NCI-H226 (cell line): ENCODE results near the gene KRTAP22-1.
A peak's percentile ranks its signal among the peaks of the same experiment; 100 is the strongest.

Source experiments
- DNase-seq: peaks from one replicate; pipeline ENCODE4 v3.0.0-alpha.2; 2015

KRTAP22-1 gene

GRCh38 chr21:30600787-30601186 is at the start of gene KRTAP22-1:
KRTAP22-1 (plus strand) TSS chr21:30601087.
- DNase-seq: no peak

- no peak for DNase-seq
Measured at GRCh38 chr21:30552782-30553181, 48.1 kb upstream of the KRTAP22-1 start.

GRCh38 chr21:30555095-30555494 is 45.8 kb upstream of the KRTAP22-1 start:
- DNase-seq: no peak

GRCh38 chr21:30561264-30561895 is 39.5 kb upstream of the KRTAP22-1 start, which contains the start of gene KRTAP19-7:
KRTAP19-7 (minus strand) TSS chr21:30561314; CDS start chr21:30561289, 25 bp downstream.
- DNase-seq: no peak

- no peak for DNase-seq
Measured at GRCh38 chr21:30561957-30562356, 38.9 kb upstream of the KRTAP22-1 start.

GRCh38 chr21:30563072-30563471 is 37.8 kb upstream of the KRTAP22-1 start:
- no peak for DNase-seq

GRCh38 chr21:30563630-30564029 is 37.3 kb upstream of the KRTAP22-1 start:
- no peak for DNase-seq

GRCh38 chr21:30567617-30568016 is 33.3 kb upstream of the KRTAP22-1 start:
- DNase-seq: no peak

- peak; percentile 71 for DNase-seq
Measured at GRCh38 chr21:30577766-30578165, 23.1 kb upstream of the KRTAP22-1 start.

- DNase-seq: no peak
Measured at GRCh38 chr21:30579346-30579745, 21.5 kb upstream of the KRTAP22-1 start.

GRCh38 chr21:30580132-30580531 is 20.8 kb upstream of the KRTAP22-1 start:
- DNase-seq: no peak

GRCh38 chr21:30582870-30583269 is 18.0 kb upstream of the KRTAP22-1 start:
- DNase-seq: no peak

- no peak for DNase-seq
Measured at GRCh38 chr21:30590297-30590696, 10.6 kb upstream of the KRTAP22-1 start, which contains the start of gene KRTAP22-2. KRTAP22-2 (minus strand) TSS chr21:30590397.

GRCh38 chr21:30592140-30592539 is 8.7 kb upstream of the KRTAP22-1 start, which contains the start of gene KRTAP6-3:
KRTAP6-3 (plus strand) TSS chr21:30592440; CDS start chr21:30592446, 6 bp downstream.
- DNase-seq: no peak

GRCh38 chr21:30598802-30599201 is 2.1 kb upstream of the KRTAP22-1 start, which contains the start of gene KRTAP6-2:
KRTAP6-2 (minus strand) TSS chr21:30598902; CDS start chr21:30598874, 28 bp downstream.
- DNase-seq: no peak

- DNase-seq: no peak
Measured at GRCh38 chr21:30605968-30606367, 5.1 kb downstream of the KRTAP22-1 start.

- no peak for DNase-seq
Measured at GRCh38 chr21:30612132-30612531, 11.2 kb downstream of the KRTAP22-1 start.

- DNase-seq: no peak
Measured at GRCh38 chr21:30613836-30614235, 12.9 kb downstream of the KRTAP22-1 start, which contains the start of gene KRTAP6-1. KRTAP6-1 (minus strand) TSS chr21:30613930; CDS start chr21:30613904, 26 bp downstream.

- DNase-seq: no peak
Measured at GRCh38 chr21:30615199-30615598, 14.3 kb downstream of the KRTAP22-1 start.

- DNase-seq: no peak
Measured at GRCh38 chr21:30616125-30616524, 15.2 kb downstream of the KRTAP22-1 start, which contains the start of gene KRTAP20-1. KRTAP20-1 (plus strand) TSS chr21:30616425; CDS start chr21:30616455, 30 bp downstream.

GRCh38 chr21:30620080-30620479 is 19.2 kb downstream of the KRTAP22-1 start:
- no peak for DNase-seq

GRCh38 chr21:30620522-30620921 is 19.6 kb downstream of the KRTAP22-1 start, which contains the start of gene KRTAP20-4:
KRTAP20-4 (plus strand) TSS chr21:30620627.
- no peak for DNase-seq

- DNase-seq: peak; percentile 59
Measured at GRCh38 chr21:30623362-30623761, 22.5 kb downstream of the KRTAP22-1 start.

- DNase-seq: no peak
Measured at GRCh38 chr21:30625449-30626165, 24.7 kb downstream of the KRTAP22-1 start.
